Kidney glomerular epithelial cell (primary cell): Measurements from ENCODE around the gene CNIH1.
A peak's percentile ranks its signal among the peaks of the same experiment; 100 is the strongest.
"Not testable (repeated sequence)": the region's sequence is repeated elsewhere in the genome, so short reads cannot be mapped to it uniquely, and the experiment has no call there.

Experiments
- DNase-seq: peaks from one replicate; lab custom pipeline; 2025; lab: John Stamatoyannopoulos, UW

Gene CNIH1

GRCh38 chr14:54467280-54467679, 26.1 kb upstream of the CNIH1 start:
- DNase-seq: no peak

GRCh38 chr14:54465654-54466053, 24.5 kb upstream of the CNIH1 start:
- no peak for DNase-seq

GRCh38 chr14:54462048-54462447, 20.9 kb upstream of the CNIH1 start:
- DNase-seq: no peak

- no peak for DNase-seq
These were observed 17.9 kb upstream of the CNIH1 start for GRCh38 chr14:54459106-54459505.

GRCh38 chr14:54458536-54458935, 17.4 kb upstream of the CNIH1 start:
- not testable (repeated sequence) for DNase-seq

GRCh38 chr14:54457609-54457996, 16.4 kb upstream of the CNIH1 start:
- DNase-seq: no peak

- not testable (repeated sequence) for DNase-seq
These were observed 15.8 kb upstream of the CNIH1 start for GRCh38 chr14:54456820-54457608.

GRCh38 chr14:54455363-54455762, 14.2 kb upstream of the CNIH1 start:
- no peak for DNase-seq

GRCh38 chr14:54453990-54454389, 12.8 kb upstream of the CNIH1 start:
- not testable (repeated sequence) for DNase-seq

- DNase-seq: no peak
These were observed 12.1 kb upstream of the CNIH1 start for GRCh38 chr14:54453252-54453651.

- DNase-seq: no peak
These were observed 10.8 kb upstream of the CNIH1 start for GRCh38 chr14:54451961-54452360.

GRCh38 chr14:54451121-54451601, 10.0 kb upstream of the CNIH1 start:
- no peak for DNase-seq

GRCh38 chr14:54450535-54450934, 9.4 kb upstream of the CNIH1 start:
- no peak for DNase-seq

GRCh38 chr14:54447231-54447692, 6.1 kb upstream of the CNIH1 start:
- no peak for DNase-seq

- no peak for DNase-seq
These were observed 5.1 kb upstream of the CNIH1 start for GRCh38 chr14:54446161-54446693.

- DNase-seq: no peak
These were observed 3.5 kb upstream of the CNIH1 start for GRCh38 chr14:54444681-54445080.

- DNase-seq: no peak
These were observed 2.8 kb upstream of the CNIH1 start for GRCh38 chr14:54443981-54444380.

- DNase-seq: not testable (repeated sequence)
These were observed 1.8 kb upstream of the CNIH1 start for GRCh38 chr14:54442961-54443360.

GRCh38 chr14:54440476-54440872, 700 bp downstream of the CNIH1 start:
- DNase-seq: peak; percentile 26

GRCh38 chr14:54440037-54440436, 1.1 kb downstream of the CNIH1 start:
- no peak for DNase-seq

- DNase-seq: no peak
These were observed 2.5 kb downstream of the CNIH1 start for GRCh38 chr14:54438703-54439102.

- not testable (repeated sequence) for DNase-seq
These were observed 3.2 kb downstream of the CNIH1 start for GRCh38 chr14:54437954-54438353.

GRCh38 chr14:54435500-54435981, 5.6 kb downstream of the CNIH1 start:
- DNase-seq: no peak
